Natural killer cell treated with Interleukin-12 subunit alpha and Interleukin-12 subunit beta and Interleukin-15 and Interleukin-18, amount 100 ng/mL, for 72 hours (primary cell): ENCODE results near the gene TLCD4. TPM values are rescaled to one million over a fixed set of nuclear protein-coding genes. Genes with fewer than 3 reads are reported as not detected.

Experiments
- ATAC-seq, 2 donors: fragments of 150-1000 bp; cut with Tn5 transposase in 1 of 2; sonication (Bioruptor Pico), chemical (Tn5 transposase) in 1 of 2; 2 replicates each; pipeline ENCODE4 v1.10.0; 2021
- DNase-seq: peaks from one replicate; pipeline ENCODE4 v3.0.0; 2022; ENCODE audit warnings: low spot score
- H3K27ac Mint-ChIP-seq, 2 donors: 1 replicate in 1 of 2; 2 replicates in 1 of 2; pipeline ENCODE4 v1.8.0; 2022; ENCODE audit warnings: mixed read lengths in 2 of 2, mild to moderate bottlenecking in 1 of 2, moderate library complexity in 1 of 2
- H3K27me3 Mint-ChIP-seq, 2 donors: 1 replicate in 1 of 2; 2 replicates in 1 of 2; pipeline ENCODE4 v1.8.0; 2022; ENCODE audit warnings: mixed read lengths in 2 of 2
- H3K36me3 Mint-ChIP-seq: one replicate; pipeline ENCODE4 v1.8.0; 2022; ENCODE audit warnings: mixed read lengths
- H3K4me1 Mint-ChIP-seq, 2 donors: 1 replicate in 1 of 2; 2 replicates in 1 of 2; pipeline ENCODE4 v1.8.0; 2022; ENCODE audit warnings: low read depth in 2 of 2, mixed read lengths in 2 of 2, mild to moderate bottlenecking in 1 of 2
- H3K4me3 Mint-ChIP-seq: one replicate; pipeline ENCODE4 v1.8.0; 2022; ENCODE audit warnings: mixed read lengths
- H3K9me3 Mint-ChIP-seq: 2 replicates; pipeline ENCODE4 v1.8.0; 2022; ENCODE audit warnings: mixed read lengths
- total RNA-seq, 2 donors: library from RNA; stranded (reverse); gene quantifications; one replicate each; pipeline ENCODE4 v1.2.3, GENCODE V29; 2022

The TLCD4 gene, protein sequence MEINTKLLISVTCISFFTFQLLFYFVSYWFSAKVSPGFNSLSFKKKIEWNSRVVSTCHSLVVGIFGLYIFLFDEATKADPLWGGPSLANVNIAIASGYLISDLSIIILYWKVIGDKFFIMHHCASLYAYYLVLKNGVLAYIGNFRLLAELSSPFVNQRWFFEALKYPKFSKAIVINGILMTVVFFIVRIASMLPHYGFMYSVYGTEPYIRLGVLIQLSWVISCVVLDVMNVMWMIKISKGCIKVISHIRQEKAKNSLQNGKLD
- total RNA-seq: not detected

- Mint-ChIP-seq H3K9me3 (no peaks in the 10 kb centered on the region), H3K4me3 (peak within 1 kb of the TSS; percentile 67), H3K27me3 (peaks cover 36 to 62% of the 10 kb centered on the region in 2 donors), H3K27ac (no peak within 1 kb of the TSS), H3K36me3 (no peaks in the 10 kb centered on the region), H3K4me1 (peaks cover 0 to 6% of the 10 kb centered on the region in 2 donors)
- DNase-seq (no peak), ATAC-seq (peak; percentile 72 to 74)
Measured at GRCh38 chr1:95117207-95118066, at the start of gene TLCD4. TLCD4 (plus strand) TSS chr1:95117355; CDS start chr1:95143902, 26,547 bp downstream.

DNA sequence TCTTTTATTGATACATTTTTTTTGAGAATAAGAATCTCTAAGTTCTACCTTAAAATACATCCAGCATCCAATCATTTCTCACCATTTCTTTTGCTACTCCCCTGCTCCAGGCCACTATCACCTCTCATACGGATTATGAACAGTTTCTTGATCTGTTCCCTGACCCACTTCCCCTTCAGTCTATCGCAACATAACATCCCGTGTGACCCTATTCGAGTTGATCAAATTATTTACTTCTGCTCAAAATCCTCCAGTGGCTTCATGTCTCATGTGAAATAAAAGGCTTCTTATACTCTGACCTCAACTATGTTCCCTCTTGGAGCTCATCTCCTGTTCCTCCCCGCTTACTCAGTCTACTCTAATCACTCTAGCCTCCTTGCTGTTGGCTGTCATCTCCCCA, 49.6 kb upstream of the TLCD4 start:
- H3K27me3 Mint-ChIP-seq: no peaks in the 10 kb centered on the region
- ATAC-seq: no peak
- H3K36me3 Mint-ChIP-seq: peaks cover 14% of the 10 kb centered on the region
- peaks cover 16 to 17% of the 10 kb centered on the region in 2 donors for H3K4me1 Mint-ChIP-seq
- no peaks in the 10 kb centered on the region for H3K9me3 Mint-ChIP-seq
- H3K4me3 Mint-ChIP-seq: no peak overlapping the region
- H3K27ac Mint-ChIP-seq: no peak overlapping the region
- no peak for DNase-seq

DNA sequence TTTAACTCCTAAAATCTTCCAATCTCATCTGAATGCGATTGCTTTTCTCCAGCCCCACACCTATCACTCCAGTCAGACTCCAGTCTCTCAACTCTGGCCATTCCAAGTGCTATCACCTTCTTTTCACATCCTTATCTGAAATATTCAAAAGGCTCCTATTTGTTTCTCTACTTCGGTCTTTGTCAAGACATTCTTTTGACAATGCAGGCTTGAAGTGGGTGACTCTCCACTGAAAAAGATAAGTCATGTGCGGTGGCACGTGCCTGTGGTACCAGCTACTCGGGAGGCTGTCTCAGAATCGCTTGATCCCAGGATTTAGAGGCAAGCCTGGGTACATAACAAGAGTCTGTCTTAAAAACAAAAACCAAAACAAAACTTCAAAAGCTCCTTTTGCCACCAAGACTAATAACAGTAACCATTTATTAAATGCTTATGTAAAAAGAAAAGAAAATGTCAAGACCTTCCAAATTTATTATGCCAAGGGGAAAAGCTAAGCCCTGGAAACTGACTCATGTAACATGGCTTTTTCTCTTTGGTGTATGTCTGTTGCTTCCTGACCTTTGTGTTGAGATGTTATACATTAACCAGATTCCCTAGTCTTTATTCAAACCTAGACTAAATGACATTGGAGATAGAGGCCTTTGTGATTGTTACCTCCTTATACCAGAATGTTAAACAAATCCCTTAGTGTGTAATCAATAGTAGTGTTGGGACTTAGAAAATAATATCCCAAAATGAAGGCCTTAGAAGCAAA, 48.0 kb upstream of the TLCD4 start:
- Mint-ChIP-seq H3K27ac (no peak overlapping the region), H3K4me3 (no peak overlapping the region), H3K27me3 (no peaks in the 10 kb centered on the region), H3K36me3 (peaks cover 3% of the 10 kb centered on the region), H3K9me3 (no peaks in the 10 kb centered on the region), H3K4me1 (peaks cover 17 to 25% of the 10 kb centered on the region in 2 donors)
- DNase-seq (no peak), ATAC-seq (no peak)

- no peak for ATAC-seq
- Mint-ChIP-seq H3K9me3 (no peaks in the 10 kb centered on the region), H3K36me3 (no peaks in the 10 kb centered on the region), H3K4me3 (no peak overlapping the region), H3K27me3 (no peaks in the 10 kb centered on the region), H3K27ac (no peak overlapping the region), H3K4me1 (peaks cover 17 to 25% of the 10 kb centered on the region in 2 donors)
- DNase-seq: no peak
Measured at GRCh38 chr1:95069710-95070093, 47.5 kb upstream of the TLCD4 start.

- Mint-ChIP-seq H3K27me3 (peaks cover 0 to 2% of the 10 kb centered on the region in 2 donors), H3K4me1 (peaks cover 17 to 25% of the 10 kb centered on the region in 2 donors), H3K27ac (peak overlapping the region; percentile 92 to 97), H3K36me3 (no peaks in the 10 kb centered on the region), H3K9me3 (no peaks in the 10 kb centered on the region), H3K4me3 (peak overlapping the region; percentile 98)
- DNase-seq (no peak), ATAC-seq (no peak)
Measured at GRCh38 chr1:95071539-95071938, 45.6 kb upstream of the TLCD4 start.

DNA sequence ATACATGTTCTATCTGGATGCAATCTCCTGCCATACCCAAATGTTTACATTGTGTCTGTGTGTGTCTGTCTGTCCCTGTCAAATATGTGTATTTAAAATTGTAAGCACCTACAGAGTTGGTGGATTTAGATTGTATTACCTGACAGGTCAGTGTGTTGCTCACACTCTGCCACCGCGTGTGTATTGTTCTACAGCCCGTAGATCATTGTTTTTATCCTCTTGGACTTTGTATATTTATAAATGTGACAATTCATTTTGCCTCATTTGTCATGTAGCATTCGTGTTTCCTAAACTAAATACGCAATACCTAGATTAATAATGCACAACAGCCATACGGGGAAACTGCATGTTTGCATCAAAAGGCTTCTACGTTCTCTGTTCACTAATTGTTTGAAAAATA, 45.0 kb upstream of the TLCD4 start:
- Mint-ChIP-seq H3K27ac (peak overlapping the region; percentile 92 to 97), H3K4me1 (peaks cover 17 to 25% of the 10 kb centered on the region in 2 donors), H3K9me3 (no peaks in the 10 kb centered on the region), H3K4me3 (peak overlapping the region; percentile 98), H3K36me3 (no peaks in the 10 kb centered on the region), H3K27me3 (peaks cover 0 to 2% of the 10 kb centered on the region in 2 donors)
- DNase-seq (no peak), ATAC-seq (no peak)

DNA sequence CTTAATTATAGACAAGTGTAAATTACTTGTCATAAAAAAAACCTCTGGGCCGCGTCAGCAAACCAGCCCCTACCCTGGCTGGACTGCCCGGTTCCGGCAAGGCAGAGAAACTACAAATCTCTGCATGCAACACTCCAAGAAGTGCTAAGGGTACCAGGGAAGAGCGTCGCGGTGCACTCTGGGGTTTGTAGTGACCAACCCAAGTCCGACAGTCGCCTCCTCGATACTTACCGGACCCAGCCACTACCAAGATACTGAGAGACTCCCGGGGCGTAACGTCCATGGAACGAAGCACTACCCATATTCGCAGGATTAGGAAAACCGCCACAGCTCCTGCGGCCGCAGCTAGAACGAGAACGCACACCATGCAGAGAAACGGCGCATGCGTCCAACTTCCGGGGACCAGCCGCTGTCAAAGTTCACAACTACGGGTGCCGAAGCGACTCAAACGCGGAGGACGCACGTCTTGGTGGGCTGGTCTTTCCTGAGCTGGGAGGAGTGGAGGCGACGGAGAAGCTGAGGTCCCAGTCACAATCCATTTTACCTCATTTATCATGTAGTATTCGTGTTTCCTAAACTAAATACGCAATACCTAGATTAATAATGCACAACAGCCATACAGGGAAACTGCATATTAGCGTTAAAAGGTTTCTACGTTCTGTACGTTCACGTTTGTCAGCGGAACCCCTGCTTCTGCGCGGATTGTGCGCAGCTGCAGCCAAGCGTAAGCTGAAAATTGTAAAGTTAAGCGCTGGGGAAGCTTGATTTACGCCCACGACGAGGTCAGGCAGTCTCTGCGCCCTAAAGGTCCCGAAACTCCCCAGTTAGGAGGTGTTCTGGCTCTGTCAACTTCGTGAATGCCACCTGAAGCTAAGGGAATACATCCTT, 44.4 kb upstream of the TLCD4 start, which contains the start of gene ALG14:
Gene ALG14, minus strand, starts transcription at position 420 of the 888 bp plus-strand sequence. Its CDS starts 53 bp downstream, at position 367.
- DNase-seq: peak; percentile 91
- Mint-ChIP-seq H3K36me3 (no peaks in the 10 kb centered on the region), H3K4me1 (peaks cover 17 to 25% of the 10 kb centered on the region in 2 donors)

GRCh38 chr1:95073446-95073845, 43.7 kb upstream of the TLCD4 start:
- Mint-ChIP-seq H3K27ac (peak overlapping the region; percentile 92 to 97), H3K4me1 (peaks cover 17 to 25% of the 10 kb centered on the region in 2 donors), H3K4me3 (peak overlapping the region; percentile 98), H3K9me3 (no peaks in the 10 kb centered on the region), H3K36me3 (no peaks in the 10 kb centered on the region), H3K27me3 (peaks cover 0 to 2% of the 10 kb centered on the region in 2 donors)
- ATAC-seq (no peak), DNase-seq (no peak)

More for the DNA sequence above, 44.4 kb upstream of the TLCD4 start, which contains the start of gene ALG14:
- H3K27ac Mint-ChIP-seq: peak within 1 kb of the TSS; percentile 92 to 97
- H3K9me3 Mint-ChIP-seq: no peaks in the 10 kb centered on the region
- peak within 1 kb of the TSS; percentile 98 for H3K4me3 Mint-ChIP-seq
- H3K27me3 Mint-ChIP-seq: peaks cover 0 to 2% of the 10 kb centered on the region in 2 donors
- peak; percentile 97 to 98 for ATAC-seq

DNA sequence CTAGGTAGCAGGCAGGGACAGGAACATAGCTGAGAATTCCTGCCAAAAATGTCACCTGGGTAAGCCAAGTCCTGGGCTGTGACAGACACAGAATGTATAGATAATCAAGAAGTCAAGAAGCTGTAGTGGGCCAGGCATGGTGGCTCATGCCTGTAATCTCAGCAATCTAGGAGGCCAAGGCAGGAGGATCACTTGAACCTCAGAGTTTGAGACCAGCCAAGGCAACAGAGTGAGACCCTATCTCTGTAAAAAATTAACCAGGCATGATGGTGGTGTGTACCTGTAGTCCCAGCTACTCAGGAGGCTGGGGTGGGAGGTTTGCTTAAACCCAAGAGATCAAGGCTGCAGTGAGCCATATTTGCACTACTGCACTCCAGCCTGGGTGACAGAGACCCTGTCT, 41.1 kb upstream of the TLCD4 start:
- DNase-seq (no peak), ATAC-seq (no peak)
- Mint-ChIP-seq H3K4me1 (peaks cover 15 to 24% of the 10 kb centered on the region in 2 donors), H3K9me3 (no peaks in the 10 kb centered on the region), H3K36me3 (no peaks in the 10 kb centered on the region), H3K27ac (no peak overlapping the region), H3K4me3 (no peak overlapping the region), H3K27me3 (peaks cover 0 to 2% of the 10 kb centered on the region in 2 donors)

DNA sequence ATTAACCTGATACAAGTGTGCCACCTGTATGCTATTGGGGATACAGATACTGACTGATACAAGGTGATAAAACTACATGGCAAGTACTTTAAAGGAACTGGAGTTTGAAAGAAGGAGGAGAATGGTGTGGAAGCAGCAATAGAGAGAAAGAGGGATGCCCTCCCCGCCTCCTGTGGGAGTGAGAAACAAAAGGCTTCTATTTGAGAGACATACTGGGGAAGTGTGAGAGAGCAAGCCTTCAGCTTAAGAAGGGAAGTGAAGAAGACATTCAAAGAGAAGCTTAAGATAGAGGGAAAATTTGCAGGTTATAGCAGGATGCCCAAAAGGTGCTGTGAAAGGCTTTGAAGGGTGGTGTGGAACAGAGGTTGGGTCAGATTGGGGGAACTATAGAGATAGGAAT, 36.7 kb upstream of the TLCD4 start:
- Mint-ChIP-seq H3K27me3 (peaks cover 14 to 15% of the 10 kb centered on the region in 2 donors), H3K9me3 (no peaks in the 10 kb centered on the region), H3K4me1 (no peaks in the 10 kb centered on the region), H3K27ac (no peak overlapping the region), H3K4me3 (no peak overlapping the region), H3K36me3 (no peaks in the 10 kb centered on the region)
- ATAC-seq (no peak), DNase-seq (no peak)

DNA sequence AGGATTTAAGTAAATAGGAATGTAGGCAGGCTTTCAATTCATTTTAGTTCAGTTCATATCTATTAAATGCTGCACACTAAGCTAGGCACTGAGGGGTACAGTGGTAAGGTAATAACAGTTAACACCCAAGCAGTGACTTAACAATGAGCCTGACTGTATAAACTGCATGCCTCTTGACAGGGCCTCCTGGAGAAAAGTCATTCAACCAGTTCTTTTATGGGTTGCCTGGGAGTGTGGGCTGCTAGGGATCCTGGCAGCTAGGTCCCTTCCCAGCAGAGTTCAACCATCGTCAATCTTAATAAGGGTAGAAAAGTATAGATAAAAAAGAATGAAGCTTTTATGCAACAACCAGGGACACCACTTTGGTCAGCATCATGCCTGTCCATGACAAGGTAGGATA, 36.3 kb upstream of the TLCD4 start:
- Mint-ChIP-seq H3K27me3 (peaks cover 13 to 15% of the 10 kb centered on the region in 2 donors), H3K27ac (no peak overlapping the region), H3K4me3 (no peak overlapping the region), H3K9me3 (no peaks in the 10 kb centered on the region), H3K4me1 (no peaks in the 10 kb centered on the region), H3K36me3 (no peaks in the 10 kb centered on the region)
- no peak for DNase-seq
- no peak for ATAC-seq

DNA sequence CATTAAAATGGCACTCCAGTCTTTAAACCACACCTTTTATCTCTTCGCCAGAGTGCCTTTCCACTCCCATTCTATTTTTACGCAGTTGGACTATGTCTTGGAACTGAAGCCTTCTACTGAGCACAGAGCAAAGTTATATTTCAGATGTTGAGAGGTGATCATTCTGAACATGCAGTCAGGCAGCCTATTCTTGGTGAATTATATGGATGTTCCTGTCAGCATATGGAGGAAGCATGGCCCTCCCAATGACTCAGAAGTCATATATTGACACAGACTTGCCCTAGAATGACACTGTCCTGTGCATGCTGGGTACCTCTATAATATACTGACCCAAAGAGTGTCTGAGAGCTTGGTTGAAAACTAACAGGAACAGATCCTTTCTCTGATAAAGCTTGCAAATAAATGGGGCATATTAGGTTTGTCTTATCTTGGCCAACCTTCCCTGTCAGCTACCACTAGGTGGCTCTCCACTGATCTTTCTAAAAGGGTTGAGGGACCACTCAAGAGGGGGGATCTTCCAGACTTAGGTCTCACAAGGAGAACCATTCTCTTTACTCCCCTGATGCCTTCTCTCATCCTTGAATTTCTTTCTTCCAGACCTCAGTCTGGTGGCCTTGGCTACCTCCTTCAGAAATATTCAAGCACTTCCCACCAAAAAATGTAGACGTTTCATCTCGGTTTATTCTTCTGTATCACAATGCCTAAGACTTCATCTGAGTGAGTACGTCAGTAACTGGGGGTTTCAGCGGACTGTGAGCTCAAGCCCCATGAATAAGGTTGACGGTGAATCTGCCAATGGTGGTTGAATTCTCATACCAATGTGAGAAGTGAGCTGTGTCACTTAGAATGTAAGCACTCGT, 32.6 kb upstream of the TLCD4 start:
- ATAC-seq: no peak
- no peak overlapping the region for H3K27ac Mint-ChIP-seq
- H3K4me3 Mint-ChIP-seq: no peak overlapping the region
- no peaks in the 10 kb centered on the region for H3K4me1 Mint-ChIP-seq
- no peaks in the 10 kb centered on the region for H3K36me3 Mint-ChIP-seq
- H3K9me3 Mint-ChIP-seq: no peaks in the 10 kb centered on the region
- H3K27me3 Mint-ChIP-seq: peaks cover 21 to 23% of the 10 kb centered on the region in 2 donors
- DNase-seq: no peak
